Suppressor macrophage treated with lipopolysaccharide for 1 hour (primary cell): ENCODE data around the gene GCNT1.
"Not testable (repeated sequence)": the region's sequence is repeated elsewhere in the genome, so short reads cannot be mapped to it uniquely, and the experiment has no call there.

Source experiments
- DNase-seq, 3 donors: peaks; one replicate each; pipeline ENCODE4 v3.0.0-alpha.2; 2020 to 2022

GCNT1 gene

GRCh38 chr9:76493496-76493895 is 34.5 kb downstream of the GCNT1 start:
- DNase-seq = not testable (repeated sequence)

- no peak for DNase-seq
Observed at GRCh38 chr9:76500061-76500460, 41.1 kb downstream of the GCNT1 start.

GRCh38 chr9:76502746-76503145 is 43.8 kb downstream of the GCNT1 start:
- peak in 1 of 3 donors; percentile 13 for DNase-seq

GRCh38 chr9:76510041-76510440 is 51.1 kb downstream of the GCNT1 start:
- no peak for DNase-seq

GRCh38 chr9:76510446-76510845 is 51.5 kb downstream of the GCNT1 start:
- no peak for DNase-seq

- DNase-seq = peak; percentile 54 to 67 (median 60)
Observed at GRCh38 chr9:76512826-76513225, 53.8 kb downstream of the GCNT1 start.

- DNase-seq = peak; percentile 25 to 39 (median 28)
Observed at GRCh38 chr9:76516350-76516749, 57.4 kb downstream of the GCNT1 start.

- no peak for DNase-seq
Observed at GRCh38 chr9:76516871-76517270, 57.9 kb downstream of the GCNT1 start.

- no peak for DNase-seq
Observed at GRCh38 chr9:76519075-76519835, 60.3 kb downstream of the GCNT1 start.

GRCh38 chr9:76521244-76521681 is 62.3 kb downstream of the GCNT1 start:
- DNase-seq = no peak

GRCh38 chr9:76521906-76522305 is 62.9 kb downstream of the GCNT1 start:
- DNase-seq = no peak

GRCh38 chr9:76523617-76524200 is 64.7 kb downstream of the GCNT1 start:
- DNase-seq = not testable (repeated sequence)

- DNase-seq = no peak
Observed at GRCh38 chr9:76525196-76525595, 66.2 kb downstream of the GCNT1 start.

- DNase-seq = no peak
Observed at GRCh38 chr9:76526026-76526425, 67.0 kb downstream of the GCNT1 start.

GRCh38 chr9:76528056-76528455 is 69.1 kb downstream of the GCNT1 start:
- no peak for DNase-seq

GRCh38 chr9:76528642-76529190 is 69.7 kb downstream of the GCNT1 start:
- DNase-seq = no peak

GRCh38 chr9:76529653-76530052 is 70.7 kb downstream of the GCNT1 start:
- DNase-seq = peak; percentile 38 to 64 (median 50)

- peak; percentile 52 to 68 (median 61) for DNase-seq
Observed at GRCh38 chr9:76530458-76531110, 71.6 kb downstream of the GCNT1 start.

GRCh38 chr9:76531231-76531780 is 72.3 kb downstream of the GCNT1 start:
- DNase-seq = no peak

GRCh38 chr9:76532877-76533276 is 73.9 kb downstream of the GCNT1 start:
- not testable (repeated sequence) for DNase-seq

GRCh38 chr9:76534026-76534425 is 75.0 kb downstream of the GCNT1 start:
- no peak for DNase-seq

GRCh38 chr9:76537150-76537646 is 78.2 kb downstream of the GCNT1 start:
- DNase-seq = no peak

GRCh38 chr9:76539180-76539579 is 80.2 kb downstream of the GCNT1 start:
- no peak for DNase-seq
